ENCODE measurements around the gene ANKIB1. TPM values are rescaled to one million over a fixed set of nuclear protein-coding genes. Genes with fewer than 3 reads are reported as not detected.
"Not testable (repeated sequence)": the region's sequence is repeated elsewhere in the genome, so short reads cannot be mapped to it uniquely, and the experiment has no call there.

The ANKIB1 gene
- total and polyA plus RNA-seq, 4 donors: 3.9 to 14.8 (median 8.4) TPM

DNA sequence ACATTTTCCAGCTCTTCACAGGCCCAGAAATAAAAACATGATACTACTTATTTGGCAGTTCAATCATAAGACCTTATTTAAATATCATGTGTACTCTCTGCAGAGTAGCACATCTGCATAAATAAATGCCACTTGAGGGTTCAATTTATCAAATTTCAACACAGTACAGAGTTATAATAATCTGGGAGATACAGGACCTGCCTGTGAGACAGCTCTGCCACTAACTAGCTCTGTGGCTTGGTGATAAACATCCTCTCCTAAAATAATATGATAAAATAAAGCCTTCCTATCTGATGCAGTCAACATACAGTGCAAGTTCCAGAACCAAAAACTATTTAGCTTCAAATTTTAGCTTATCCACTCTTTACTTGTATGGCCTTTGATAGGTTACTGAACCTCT, 110.6 kb downstream of the ANKIB1 start:
- Histone ChIP-seq H3K4me1 (ENCODE audit: control insufficient read depth in 4 of 4, insufficient read depth in 4 of 4, low read length in 3 of 4) (peaks cover 0 to 10% (median 0%) of the 10 kb centered on the region in 4 donors), H3K4me3 (ENCODE audit: low read depth in 1 of 3, low read length in 3 of 3) (no peak overlapping the region), H3K27ac (ENCODE audit: low read depth in 1 of 2, low read length in 2 of 2) (no peak overlapping the region), H3K9me3 (ENCODE audit: control insufficient read depth in 4 of 4, low read length in 3 of 4) (no peaks in the 10 kb centered on the region), H3K36me3 (ENCODE audit: control insufficient read depth in 4 of 4, insufficient read depth in 3 of 4, low read depth in 1 of 4, low read length in 3 of 4) (peaks cover 0 to 7% (median 5%) of the 10 kb centered on the region in 4 donors), H3K9ac (ENCODE audit: low read depth in 1 of 2, low read length in 2 of 2) (no peak overlapping the region), H3K27me3 (ENCODE audit: control insufficient read depth in 4 of 4, insufficient read depth in 4 of 4, low read length in 3 of 4) (no peaks in the 10 kb centered on the region)
- TF ChIP-seq, protein P1, sequence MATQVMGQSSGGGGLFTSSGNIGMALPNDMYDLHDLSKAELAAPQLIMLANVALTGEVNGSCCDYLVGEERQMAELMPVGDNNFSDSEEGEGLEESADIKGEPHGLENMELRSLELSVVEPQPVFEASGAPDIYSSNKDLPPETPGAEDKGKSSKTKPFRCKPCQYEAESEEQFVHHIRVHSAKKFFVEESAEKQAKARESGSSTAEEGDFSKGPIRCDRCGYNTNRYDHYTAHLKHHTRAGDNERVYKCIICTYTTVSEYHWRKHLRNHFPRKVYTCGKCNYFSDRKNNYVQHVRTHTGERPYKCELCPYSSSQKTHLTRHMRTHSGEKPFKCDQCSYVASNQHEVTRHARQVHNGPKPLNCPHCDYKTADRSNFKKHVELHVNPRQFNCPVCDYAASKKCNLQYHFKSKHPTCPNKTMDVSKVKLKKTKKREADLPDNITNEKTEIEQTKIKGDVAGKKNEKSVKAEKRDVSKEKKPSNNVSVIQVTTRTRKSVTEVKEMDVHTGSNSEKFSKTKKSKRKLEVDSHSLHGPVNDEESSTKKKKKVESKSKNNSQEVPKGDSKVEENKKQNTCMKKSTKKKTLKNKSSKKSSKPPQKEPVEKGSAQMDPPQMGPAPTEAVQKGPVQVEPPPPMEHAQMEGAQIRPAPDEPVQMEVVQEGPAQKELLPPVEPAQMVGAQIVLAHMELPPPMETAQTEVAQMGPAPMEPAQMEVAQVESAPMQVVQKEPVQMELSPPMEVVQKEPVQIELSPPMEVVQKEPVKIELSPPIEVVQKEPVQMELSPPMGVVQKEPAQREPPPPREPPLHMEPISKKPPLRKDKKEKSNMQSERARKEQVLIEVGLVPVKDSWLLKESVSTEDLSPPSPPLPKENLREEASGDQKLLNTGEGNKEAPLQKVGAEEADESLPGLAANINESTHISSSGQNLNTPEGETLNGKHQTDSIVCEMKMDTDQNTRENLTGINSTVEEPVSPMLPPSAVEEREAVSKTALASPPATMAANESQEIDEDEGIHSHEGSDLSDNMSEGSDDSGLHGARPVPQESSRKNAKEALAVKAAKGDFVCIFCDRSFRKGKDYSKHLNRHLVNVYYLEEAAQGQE (IDR thresholded peaks at IDR 0.05): no peak
- TF ChIP-seq, protein P2, sequence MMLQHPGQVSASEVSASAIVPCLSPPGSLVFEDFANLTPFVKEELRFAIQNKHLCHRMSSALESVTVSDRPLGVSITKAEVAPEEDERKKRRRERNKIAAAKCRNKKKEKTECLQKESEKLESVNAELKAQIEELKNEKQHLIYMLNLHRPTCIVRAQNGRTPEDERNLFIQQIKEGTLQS (IDR thresholded peaks at IDR 0.05): no peak
- TF ChIP-seq SP1 (IDR thresholded peaks at IDR 0.05) (no peak), JUND (IDR thresholded peaks at IDR 0.05) (no peak)
- no peak for DNase-seq (ENCODE audit: low spot score)

DNA sequence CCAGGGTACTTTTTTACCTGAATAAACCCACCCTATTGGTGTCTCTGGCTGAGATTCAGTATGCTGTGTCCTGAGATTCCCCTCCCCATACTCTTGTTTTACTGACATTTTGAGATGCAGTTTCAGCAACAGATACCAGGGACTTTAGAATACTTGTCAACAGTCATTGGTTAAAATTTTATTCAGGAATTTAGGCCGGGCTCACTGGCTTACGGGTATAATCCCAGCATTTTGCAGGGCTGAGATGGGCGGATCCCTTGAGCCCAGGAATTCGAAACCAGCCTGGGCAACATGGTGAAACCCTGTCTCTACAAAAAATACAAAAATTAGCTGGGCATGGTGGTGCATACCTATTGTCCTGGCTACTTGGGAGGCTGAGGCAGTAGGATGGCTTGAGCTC, 111.5 kb downstream of the ANKIB1 start:
- WGBS: 96% methylated on average over 4 of the region's 4 CpGs
- TF ChIP-seq YY1 (IDR thresholded peaks at IDR 0.05): no peak
- no peak for TF ChIP-seq JUND (IDR thresholded peaks at IDR 0.05)
- TF ChIP-seq HNF4A (conservative IDR thresholded peaks at IDR 0.05): no peak
- no peak for TF ChIP-seq GABPA (IDR thresholded peaks at IDR 0.05 in 1 of 2, conservative IDR thresholded peaks at IDR 0.05 in 1 of 2)
- TF ChIP-seq, protein P1 (IDR thresholded peaks at IDR 0.05): no peak
- no peak for TF ChIP-seq EGR1 (IDR thresholded peaks at IDR 0.05; ENCODE audit: low read depth in 2 of 2)
- no peak for TF ChIP-seq RXRA (IDR thresholded peaks at IDR 0.05)
- no peak for TF ChIP-seq NR2F2 (IDR thresholded peaks at IDR 0.05)
- TF ChIP-seq RAD21 (IDR thresholded peaks at IDR 0.05): no peak
- no peak overlapping the region for H3K27ac ChIP-seq (ENCODE audit: low read depth in 1 of 2, low read length in 2 of 2)
- no peaks in the 10 kb centered on the region for H3K9me3 ChIP-seq (ENCODE audit: control insufficient read depth in 4 of 4, low read length in 3 of 4)
- peaks cover 0 to 10% (median 0%) of the 10 kb centered on the region in 4 donors for H3K4me1 ChIP-seq (ENCODE audit: control insufficient read depth in 4 of 4, insufficient read depth in 4 of 4, low read length in 3 of 4)
- H3K36me3 ChIP-seq (ENCODE audit: control insufficient read depth in 4 of 4, insufficient read depth in 3 of 4, low read depth in 1 of 4, low read length in 3 of 4): peaks cover 0 to 7% (median 5%) of the 10 kb centered on the region in 4 donors
- H3K27me3 ChIP-seq (ENCODE audit: control insufficient read depth in 4 of 4, insufficient read depth in 4 of 4, low read length in 3 of 4): no peaks in the 10 kb centered on the region
- no peak overlapping the region for H3K4me3 ChIP-seq (ENCODE audit: low read depth in 1 of 3, low read length in 3 of 3)
- DNase-seq (ENCODE audit: low spot score): no peak
- H3K9ac ChIP-seq (ENCODE audit: low read depth in 1 of 2, low read length in 2 of 2): no peak overlapping the region

DNA sequence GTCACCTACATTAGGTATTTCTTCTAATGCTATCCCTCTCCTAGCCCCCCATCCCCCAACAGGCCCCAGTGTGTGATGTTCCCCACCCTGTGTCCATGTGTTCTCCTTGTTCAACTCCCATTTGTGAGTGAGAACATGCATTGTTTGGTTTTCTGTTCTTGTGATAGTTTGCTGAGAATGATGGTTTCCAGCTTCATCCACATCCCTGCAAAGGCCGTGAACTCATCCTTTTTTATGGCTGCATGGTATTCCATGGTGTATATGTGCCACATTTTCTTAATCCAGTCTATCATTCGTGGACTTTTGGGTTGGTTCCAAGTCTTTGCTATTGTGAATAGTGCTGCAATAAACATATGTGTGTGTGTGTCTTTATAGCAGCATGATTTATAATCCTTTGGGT, 113.4 kb downstream of the ANKIB1 start:
- not testable (repeated sequence) for H3K4me1 ChIP-seq (ENCODE audit: control insufficient read depth in 4 of 4, insufficient read depth in 4 of 4, low read length in 3 of 4); H3K4me3 ChIP-seq (ENCODE audit: low read depth in 1 of 3, low read length in 3 of 3); DNase-seq (ENCODE audit: low spot score); H3K36me3 ChIP-seq (ENCODE audit: control insufficient read depth in 4 of 4, insufficient read depth in 3 of 4, low read depth in 1 of 4, low read length in 3 of 4); H3K27ac ChIP-seq (ENCODE audit: low read depth in 1 of 2, low read length in 2 of 2); H3K27me3 ChIP-seq (ENCODE audit: control insufficient read depth in 4 of 4, insufficient read depth in 4 of 4, low read length in 3 of 4); H3K9me3 ChIP-seq (ENCODE audit: control insufficient read depth in 4 of 4, low read length in 3 of 4); H3K9ac ChIP-seq (ENCODE audit: low read depth in 1 of 2, low read length in 2 of 2)
- 93% methylated on average over 2 of the region's 2 CpGs for WGBS
